GM19043 (cell line): ENCODE results near the gene DDI2.

ENCODE experiments used
- ATAC-seq: cut with Tn5 transposase; IDR thresholded peaks from one replicate; pipeline ENCODE4 v1.9.1; 2021; ENCODE audit warnings: low read depth; ENCODE audit not compliant: unreplicated experiment

The DDI2 gene

DNA sequence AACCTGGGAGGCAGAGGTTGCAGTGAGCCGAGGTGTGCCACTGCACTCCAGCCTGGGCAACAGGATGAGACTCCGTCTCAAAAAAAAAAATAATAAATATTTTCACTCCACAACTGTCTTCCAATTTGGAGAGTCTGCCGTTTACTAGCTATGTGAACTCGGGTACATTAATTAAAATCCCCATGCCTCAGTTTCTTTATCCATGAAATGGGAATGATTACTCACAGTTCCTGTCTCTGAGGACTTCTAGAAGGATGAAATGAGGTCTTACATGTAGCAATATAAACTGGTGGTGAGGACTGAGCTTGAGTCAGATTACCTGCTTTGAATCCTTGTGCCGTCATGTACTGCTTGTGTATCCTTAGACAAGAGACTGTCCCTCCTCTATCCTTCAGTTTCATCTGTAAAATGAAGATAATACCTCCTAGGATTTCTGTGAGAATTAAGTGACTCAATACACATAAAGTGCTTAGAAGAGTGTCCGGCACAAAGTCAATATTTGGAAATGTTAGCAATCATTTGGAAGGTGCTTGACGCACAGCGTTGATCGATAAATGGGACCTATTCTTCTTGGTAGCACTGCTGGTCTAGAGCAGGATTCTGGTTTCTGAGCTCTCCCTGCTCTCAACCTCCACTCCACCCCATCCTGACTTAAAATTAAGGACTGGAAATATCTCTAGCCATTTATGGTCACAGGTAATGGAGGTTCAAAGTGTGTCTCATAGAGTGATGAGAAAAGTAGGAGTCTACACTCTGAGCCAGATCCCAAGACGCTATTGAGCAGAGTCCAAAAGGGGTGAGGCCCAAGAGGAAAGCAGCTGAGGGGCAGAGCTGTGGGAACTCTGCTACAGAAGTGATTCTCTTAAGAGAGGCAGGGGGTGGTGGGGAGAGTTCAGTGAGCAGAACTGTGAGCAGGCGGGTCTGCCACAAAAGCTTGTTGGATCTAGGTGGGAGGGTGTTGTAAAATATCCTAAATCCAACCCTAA lies 11.6 kb upstream of the DDI2 start:
- no peak for ATAC-seq

- no peak for ATAC-seq
Measured at GRCh38 chr1:15609631-15610030, 7.6 kb upstream of the DDI2 start.

DNA sequence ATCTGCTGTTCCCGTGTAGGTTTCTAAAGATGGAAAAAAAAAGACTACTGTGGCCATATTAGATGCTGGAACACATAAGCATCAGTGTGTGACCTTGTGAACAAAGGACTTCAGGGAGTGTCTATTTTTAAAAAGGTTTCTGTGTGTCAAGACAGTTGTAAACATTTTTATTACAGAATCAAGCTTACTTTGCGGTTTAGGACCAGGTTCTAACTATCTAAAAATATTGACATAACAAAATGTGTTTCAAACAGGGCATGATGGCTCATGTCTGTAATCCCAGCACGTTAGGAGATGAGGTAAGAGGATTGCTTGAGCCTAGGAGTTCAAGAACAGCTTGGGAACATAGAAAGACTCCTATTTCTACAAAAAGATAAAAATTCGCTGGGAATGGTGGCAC lies 7.1 kb upstream of the DDI2 start:
- no peak for ATAC-seq

GRCh38 chr1:15616373-15617172 lies 685 bp upstream of the DDI2 start:
- peak; percentile 12 for ATAC-seq

DNA sequence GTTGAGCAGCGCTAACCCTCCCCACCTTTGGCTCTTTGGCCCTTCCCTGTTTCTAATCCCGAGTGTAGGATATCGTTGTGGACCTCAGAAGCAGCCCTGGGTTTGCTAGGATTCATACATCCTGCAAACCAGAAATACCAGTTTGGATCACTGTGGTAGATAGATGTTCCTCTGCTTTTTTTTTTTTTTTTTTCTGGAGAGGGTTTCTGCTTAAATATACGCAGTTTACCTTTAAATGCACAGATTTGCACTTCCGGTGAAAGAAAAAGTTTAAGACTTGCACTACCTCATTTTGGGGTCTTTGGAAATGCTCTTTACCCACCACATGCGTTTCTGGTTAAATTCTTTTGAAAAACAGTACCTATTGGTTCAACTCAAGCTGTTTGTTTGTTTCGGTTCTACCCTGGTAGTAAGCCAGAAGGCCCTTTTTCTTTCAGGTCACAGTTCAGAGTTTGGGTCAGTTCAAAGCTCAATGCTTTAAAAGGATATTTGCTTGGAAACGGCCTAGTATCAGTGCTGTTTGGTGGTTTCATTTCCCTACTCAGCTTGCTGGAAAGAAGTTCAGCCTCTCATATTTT lies 908 bp downstream of the DDI2 start:
- ATAC-seq: peak; percentile 59

DNA sequence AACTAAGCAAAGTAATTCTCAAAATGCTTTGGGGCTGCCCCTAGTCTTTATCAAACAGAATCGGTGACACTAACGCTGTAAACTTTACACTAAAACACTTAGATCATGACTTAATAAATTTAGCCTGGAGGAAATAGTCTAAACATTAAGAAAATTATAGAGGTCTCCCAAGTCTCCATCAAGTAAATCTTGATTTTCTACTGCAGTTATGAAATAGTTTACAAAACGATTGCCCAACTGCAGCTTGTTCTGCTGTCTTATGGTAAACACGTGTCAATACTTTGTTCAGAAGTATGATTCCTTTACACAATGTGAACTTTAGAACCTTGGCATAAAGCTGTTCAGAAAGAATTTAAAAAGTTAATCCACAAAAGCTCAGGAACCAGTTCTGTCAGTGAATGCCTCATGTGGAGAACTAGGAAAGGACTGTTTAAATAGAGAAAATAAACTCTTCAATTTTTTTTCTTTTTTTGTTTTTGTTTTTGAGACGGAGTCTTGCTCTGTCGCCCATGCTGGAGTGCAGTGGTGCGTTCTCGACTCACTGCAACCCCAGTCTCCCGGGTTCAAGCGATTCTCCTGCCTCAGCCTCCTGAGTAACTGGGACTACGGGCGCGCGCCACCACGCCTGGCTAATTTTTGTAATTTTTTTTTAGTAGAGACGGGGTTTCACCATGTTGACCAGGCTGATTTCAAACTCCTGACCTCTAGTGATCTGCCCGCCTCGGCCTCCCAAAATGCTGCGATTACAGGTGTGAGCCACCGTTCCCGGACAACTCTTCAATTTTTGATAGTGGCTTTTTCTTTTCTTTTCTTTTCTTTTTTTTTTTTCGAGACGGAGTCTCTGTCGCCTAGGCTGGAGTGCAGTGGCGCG lies 1.6 kb downstream of the DDI2 start:
- no peak for ATAC-seq

GRCh38 chr1:15620155-15620545 lies 2.9 kb downstream of the DDI2 start:
- no peak for ATAC-seq

- ATAC-seq: no peak
Measured at GRCh38 chr1:15620902-15621682, 3.8 kb downstream of the DDI2 start.

- ATAC-seq: no peak
Measured at GRCh38 chr1:15621975-15622374, 4.7 kb downstream of the DDI2 start.

DNA sequence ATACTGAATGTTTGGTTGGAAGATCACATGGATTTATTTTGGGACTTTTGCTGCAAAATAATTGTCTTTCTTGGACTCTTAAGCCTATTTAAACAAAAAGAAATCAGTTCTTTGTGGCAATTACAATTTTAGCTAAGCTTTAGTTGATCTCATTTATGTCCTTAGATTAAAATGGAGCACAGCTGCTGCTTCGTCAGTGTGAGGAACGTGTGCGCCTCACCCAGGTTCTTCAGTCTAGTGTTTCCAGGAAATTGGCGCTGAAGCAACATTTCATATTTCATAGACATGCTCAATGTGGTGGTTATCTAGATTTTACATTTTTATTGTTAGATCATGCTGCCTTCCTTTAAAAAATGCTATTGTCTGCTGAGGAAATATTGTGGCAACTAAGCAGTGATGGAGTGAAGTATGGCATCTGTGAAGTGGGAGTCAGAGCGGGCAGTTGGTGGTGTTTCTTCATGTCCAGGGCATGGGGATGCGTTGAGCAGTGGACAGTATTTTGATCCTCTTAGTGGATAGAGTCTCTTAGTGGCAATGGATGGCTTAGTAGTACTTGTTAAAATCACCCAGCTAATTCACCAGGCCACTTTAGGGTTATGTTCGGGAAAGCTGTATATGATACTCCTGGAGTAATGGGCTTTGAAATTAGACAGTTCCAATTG lies 5.6 kb downstream of the DDI2 start:
- ATAC-seq: no peak

GRCh38 chr1:15623435-15623834 lies 6.2 kb downstream of the DDI2 start:
- no peak for ATAC-seq

GRCh38 chr1:15624133-15624714 lies 7.0 kb downstream of the DDI2 start:
- ATAC-seq: no peak

GRCh38 chr1:15625056-15625917 lies 8.0 kb downstream of the DDI2 start:
- no peak for ATAC-seq

DNA sequence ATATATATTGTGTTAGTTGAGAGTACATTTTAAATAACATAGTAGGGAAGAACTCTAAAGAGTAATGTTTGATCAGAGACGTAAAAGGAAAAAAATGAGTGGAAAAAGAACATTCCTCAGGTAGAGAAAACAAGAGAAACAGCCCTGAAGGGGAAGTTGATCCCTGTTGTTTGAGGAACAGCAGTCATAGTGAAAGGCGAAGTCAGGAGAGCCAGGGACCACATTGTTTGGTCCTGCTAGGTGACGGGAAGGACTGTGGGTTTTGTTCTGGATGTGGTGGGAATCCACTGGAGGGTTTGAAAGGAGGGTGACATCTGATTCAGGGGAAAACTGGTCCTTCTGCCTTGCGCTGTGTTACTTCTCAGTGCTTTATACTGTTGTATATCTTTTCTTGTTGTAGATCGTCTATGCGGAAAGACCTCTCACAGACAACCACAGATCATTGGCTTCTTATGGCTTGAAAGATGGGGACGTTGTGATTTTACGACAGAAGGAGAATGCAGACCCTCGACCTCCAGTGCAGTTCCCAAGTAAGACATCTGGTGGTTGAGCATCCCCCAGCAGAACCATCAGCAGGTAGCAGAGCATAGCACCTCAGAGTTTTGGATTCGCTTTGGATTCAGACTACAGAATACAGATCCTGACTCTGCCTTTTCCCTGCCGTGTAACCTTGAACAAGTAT lies 9.2 kb downstream of the DDI2 start:
- no peak for ATAC-seq

DNA sequence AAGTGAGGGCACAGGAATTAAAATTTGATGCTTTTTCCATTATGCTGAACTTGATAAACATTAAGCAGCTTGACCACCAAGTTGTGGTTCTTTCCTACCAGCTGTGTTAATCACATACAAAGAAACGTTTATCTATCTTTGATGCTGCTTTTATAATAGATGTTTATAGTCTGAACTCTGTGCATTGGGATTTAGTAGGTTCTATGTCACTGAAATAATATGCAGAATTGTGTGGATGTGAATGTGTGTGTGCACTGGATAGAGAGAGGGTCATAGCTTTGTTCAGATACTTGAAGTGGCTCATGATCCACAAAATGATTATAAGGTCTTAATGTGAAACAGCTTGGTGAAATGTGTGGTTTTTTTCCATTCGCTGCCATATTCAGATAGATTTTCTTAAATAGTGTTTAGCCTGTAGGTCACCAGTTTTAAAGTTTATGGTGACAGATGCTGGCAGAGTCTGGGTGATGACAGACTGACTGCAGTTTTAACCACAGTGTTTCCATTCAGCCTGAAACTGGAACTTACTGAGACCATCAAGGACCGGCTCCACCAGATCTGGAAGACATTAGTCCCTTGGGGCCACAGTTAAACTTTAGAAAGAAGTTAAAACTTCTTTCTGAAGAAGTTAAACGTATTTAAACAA lies 10.2 kb downstream of the DDI2 start:
- ATAC-seq: no peak

- ATAC-seq: no peak
Measured at GRCh38 chr1:15628003-15628402, 10.7 kb downstream of the DDI2 start.
